Psoas muscle (tissue), 8 donors: ENCODE results near the gene GABRR3. TPM values are rescaled to one million over a fixed set of nuclear protein-coding genes. Genes with fewer than 3 reads are reported as not detected.

Experiments used
- ATAC-seq, 4 donors: fragments of 200-7000 bp; cut with Tn5 transposase; one replicate each; pipeline ENCODE4 v1.9.1; 2020; ENCODE audit warnings: moderate library complexity in 3 of 4, mild to moderate bottlenecking in 2 of 4
- DNase-seq, 2 donors: peaks; one replicate each; pipeline ENCODE4 v3.0.0-alpha.2; 2020
- H3K27ac ChIP-seq: fragments of 200-600 bp; one replicate; pipeline ENCODE4 v1.8.0; 2022
- H3K27me3 ChIP-seq, 3 donors: fragments of 200-600 bp in 1 of 3; one replicate each; pipeline versions ENCODE4 v1.6.1 to v1.8.0; 2013 to 2022; ENCODE audit warnings: low read length in 2 of 3, mild to moderate bottlenecking in 2 of 3, moderate library complexity in 1 of 3; ENCODE audit not compliant: insufficient read depth in 3 of 3
- H3K36me3 ChIP-seq, 2 donors: fragments of 200-600 bp in 1 of 2; one replicate each; pipeline versions ENCODE4 v1.6.1 to v1.8.0; 2013 to 2022; ENCODE audit warnings: low read depth in 1 of 2, mild to moderate bottlenecking in 1 of 2, moderate library complexity in 1 of 2; ENCODE audit not compliant: insufficient read depth in 1 of 2
- H3K4me1 ChIP-seq: fragments of 200-600 bp; one replicate; pipeline ENCODE4 v1.8.0; 2022
- H3K4me3 ChIP-seq: fragments of 200-600 bp; one replicate; pipeline ENCODE4 v1.8.0; 2022; ENCODE audit warnings: mild to moderate bottlenecking
- H3K9me3 ChIP-seq: fragments of 200-600 bp; one replicate; pipeline ENCODE4 v1.8.0; 2022
- CTCF ChIP-seq: fragments of 200-600 bp; IDR thresholded peaks from one replicate; pipeline ENCODE4 v1.8.0; 2022; ENCODE audit warnings: antibody characterized with exemption
- WGBS, 3 donors: extraction: QIAGEN DNeasy Blood & Tissue Kit; methylation state at CpG; one replicate each; pipeline versions ENCODE4 v1.1.6 to v1.1.7; 2013; 5-methylcytosine and 5-hydroxymethylcytosine counted together
- intact Hi-C, 2 donors: fragments of 100-400 bp; cut with DNase I; formaldehyde crosslinking; loops; one replicate each; pipeline versions ENCODE4 v1.11.0 to v1.14.2; 2022
- polyA plus RNA-seq, 3 donors: library from polyadenylated mRNA; stranded (reverse); fragments of 200-250 nt; gene quantifications; one replicate each; pipeline ENCODE4 v1.2.3, GENCODE V29; 2013
- total RNA-seq, 4 donors: library from RNA; stranded (reverse); fragmentation: NEBNext Ultra II Directional in 2 of 4; extraction: Animal tissue kit (Norgen Biotek cat#: 25700) in 2 of 4; gene quantifications; one replicate each; pipeline versions ENCODE4 v1.2.1 to v1.2.4, GENCODE V29; 2021 to 2023
- donor health status: healthy with polysubstance abuse.
- donor health status: DM: no; HTN: no; CAD: no; lungs with moderate emphysema.
- donor health status: Bipolar disorder and iron deficiency.
- donor health status: healthy.
- donor health status: DM: yes; HTN: yes; CAD: no.
- donor health status: DM: no; HTN: no; CAD: no.
- donor health status: DM: no; HTN: no; CAD: no.
- donor health status: DM: yes; HTN: yes; CAD: no.

The GABRR3 gene
- total and polyA plus RNA-seq, 7 donors: 0.10 TPM; not detected in 6

GRCh38 chr3:97950360-97950759, 84.8 kb downstream of the GABRR3 start:
- H3K4me3 ChIP-seq: no peak overlapping the region
- peaks cover 14 to 96% of the 10 kb centered on the region in 2 donors for H3K36me3 ChIP-seq
- no peak for DNase-seq
- 56 to 93% (median 86%) methylated on average over 3 of the region's 3 CpGs for WGBS, 3 donors
- no peaks in the 10 kb centered on the region for H3K9me3 ChIP-seq
- no peak for TF ChIP-seq CTCF
- H3K27me3 ChIP-seq: no peaks in the 10 kb centered on the region
- intact Hi-C loops: loop anchor here in 1 of 2 donors (10.0 kb wide), 1 partner anchor 74 kb away; no protein-coding TSS in a partner anchor
- ATAC-seq: no peak
- peaks cover 23% of the 10 kb centered on the region for H3K4me1 ChIP-seq
- H3K27ac ChIP-seq: no peak overlapping the region

- 46 to 50% (median 47%) methylated on average over 5 of the region's 5 CpGs for WGBS, 3 donors
- Histone ChIP-seq H3K27me3 (no peaks in the 10 kb centered on the region), H3K4me3 (no peak overlapping the region), H3K36me3 (peaks cover 14 to 98% of the 10 kb centered on the region in 2 donors), H3K4me1 (peaks cover 23% of the 10 kb centered on the region), H3K27ac (no peak overlapping the region), H3K9me3 (no peaks in the 10 kb centered on the region)
- DNase-seq (no peak), ATAC-seq (no peak)
- no peak for TF ChIP-seq CTCF
- intact Hi-C loops: loop anchor here in 1 of 2 donors (10.0 kb wide), 1 partner anchor 75 kb away; no protein-coding TSS in a partner anchor
Observed at GRCh38 chr3:97949743-97950142, 85.4 kb downstream of the GABRR3 start.

DNA sequence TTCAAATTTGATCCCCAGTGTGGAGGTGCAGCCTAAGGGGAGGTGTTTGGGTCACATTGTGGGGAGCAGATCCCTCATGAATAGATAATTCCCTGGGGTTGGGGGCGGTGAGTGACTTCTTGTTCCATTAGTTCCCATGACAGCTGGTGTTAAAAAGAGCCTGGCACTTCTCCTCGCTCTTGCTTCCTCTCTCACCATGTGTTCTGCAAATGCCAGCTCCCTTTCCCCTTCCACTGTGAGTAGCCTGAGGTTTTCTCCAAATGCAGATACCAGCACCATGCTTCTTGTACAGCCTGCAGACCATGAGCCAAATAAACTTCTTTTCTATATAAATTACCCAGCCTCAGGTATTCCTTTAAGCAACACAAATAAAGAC, 86.0 kb downstream of the GABRR3 start:
- DNase-seq (no peak), ATAC-seq (no peak)
- Histone ChIP-seq H3K4me1 (peaks cover 23% of the 10 kb centered on the region), H3K27ac (no peak overlapping the region), H3K27me3 (no peaks in the 10 kb centered on the region), H3K4me3 (no peak overlapping the region), H3K9me3 (no peaks in the 10 kb centered on the region), H3K36me3 (peaks cover 14 to 98% of the 10 kb centered on the region in 2 donors)
- WGBS, 3 donors: 31 to 72% (median 46%) methylated on average over 2 of the region's 2 CpGs
- TF ChIP-seq CTCF: no peak
- intact Hi-C loops: no loop called here

DNA sequence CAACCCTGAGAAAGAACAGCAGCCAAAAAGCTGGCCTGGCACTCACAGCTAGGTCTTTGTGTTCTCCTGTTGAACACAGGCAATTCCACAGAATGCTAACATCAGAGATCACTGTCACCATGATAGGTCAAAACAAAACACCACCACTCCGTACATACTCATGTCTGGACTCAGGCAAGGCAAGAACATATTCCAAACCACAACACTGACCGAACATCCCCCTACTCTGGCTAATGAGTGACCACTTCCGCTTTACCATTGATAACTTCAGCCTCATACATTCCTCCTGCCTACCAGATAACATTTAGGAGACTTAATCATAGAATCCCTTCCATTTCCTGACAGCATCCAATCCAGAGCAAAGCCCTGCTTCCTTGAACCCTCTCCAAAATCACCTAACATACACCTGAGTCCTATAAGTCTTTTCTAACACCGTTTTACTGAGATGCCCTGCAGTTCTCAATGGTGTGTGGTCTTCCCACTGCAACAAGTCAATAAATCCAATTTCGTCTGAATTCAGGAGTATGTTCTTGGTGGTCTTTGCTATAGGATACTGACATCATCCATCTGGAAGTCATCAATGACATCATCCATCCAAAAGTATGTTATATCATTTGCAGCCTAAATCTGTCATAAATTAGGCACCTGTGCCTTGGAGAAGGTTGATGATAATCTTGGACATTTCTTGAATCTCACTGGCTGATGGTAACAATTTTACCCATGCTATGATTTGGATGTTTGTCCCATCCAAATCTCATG, 86.6 kb downstream of the GABRR3 start:
- no peaks in the 10 kb centered on the region for H3K27me3 ChIP-seq
- ATAC-seq (no peak), DNase-seq (no peak)
- WGBS, 3 donors: 81 to 86% (median 82%) methylated on average over 5 of the region's 5 CpGs
- no peak for TF ChIP-seq CTCF
- intact Hi-C loops: no loop called here
- H3K27ac ChIP-seq: no peak overlapping the region
- H3K9me3 ChIP-seq: no peaks in the 10 kb centered on the region
- no peak overlapping the region for H3K4me3 ChIP-seq
- peaks cover 14 to 98% of the 10 kb centered on the region in 2 donors for H3K36me3 ChIP-seq
- peaks cover 23% of the 10 kb centered on the region for H3K4me1 ChIP-seq
